Measurements from ENCODE around the gene C17orf50.

C17orf50 gene

DNA sequence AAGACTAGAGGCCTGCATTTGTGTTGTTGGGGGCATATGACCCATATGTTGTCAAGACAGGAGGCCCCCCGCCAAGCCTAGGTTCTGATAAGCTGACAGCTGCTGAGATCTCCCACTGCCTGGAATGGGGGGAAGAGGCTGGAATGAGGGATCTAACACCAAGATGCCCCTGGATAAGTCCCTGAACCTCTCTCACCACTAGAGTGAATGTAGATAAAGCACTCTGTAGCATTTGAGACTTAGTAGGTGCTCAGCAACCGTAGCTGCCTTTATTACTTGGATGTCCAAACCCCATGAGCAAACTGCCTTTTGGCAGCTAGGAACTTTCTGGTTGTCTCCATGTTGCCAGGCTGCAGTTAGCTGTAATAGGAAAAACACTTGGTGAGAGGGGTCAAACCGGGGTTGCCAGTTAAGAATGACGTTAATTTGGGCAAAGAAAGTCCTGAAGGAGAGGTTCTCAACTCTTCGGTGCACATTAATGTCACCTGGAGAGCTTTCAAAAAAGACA, 33.7 kb upstream of the C17orf50 start:
- DNase-seq (ENCODE audit: low spot score) = no peak
- TF ChIP-seq, protein P1, sequence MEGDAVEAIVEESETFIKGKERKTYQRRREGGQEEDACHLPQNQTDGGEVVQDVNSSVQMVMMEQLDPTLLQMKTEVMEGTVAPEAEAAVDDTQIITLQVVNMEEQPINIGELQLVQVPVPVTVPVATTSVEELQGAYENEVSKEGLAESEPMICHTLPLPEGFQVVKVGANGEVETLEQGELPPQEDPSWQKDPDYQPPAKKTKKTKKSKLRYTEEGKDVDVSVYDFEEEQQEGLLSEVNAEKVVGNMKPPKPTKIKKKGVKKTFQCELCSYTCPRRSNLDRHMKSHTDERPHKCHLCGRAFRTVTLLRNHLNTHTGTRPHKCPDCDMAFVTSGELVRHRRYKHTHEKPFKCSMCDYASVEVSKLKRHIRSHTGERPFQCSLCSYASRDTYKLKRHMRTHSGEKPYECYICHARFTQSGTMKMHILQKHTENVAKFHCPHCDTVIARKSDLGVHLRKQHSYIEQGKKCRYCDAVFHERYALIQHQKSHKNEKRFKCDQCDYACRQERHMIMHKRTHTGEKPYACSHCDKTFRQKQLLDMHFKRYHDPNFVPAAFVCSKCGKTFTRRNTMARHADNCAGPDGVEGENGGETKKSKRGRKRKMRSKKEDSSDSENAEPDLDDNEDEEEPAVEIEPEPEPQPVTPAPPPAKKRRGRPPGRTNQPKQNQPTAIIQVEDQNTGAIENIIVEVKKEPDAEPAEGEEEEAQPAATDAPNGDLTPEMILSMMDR (IDR thresholded peaks at IDR 0.05; ENCODE audit: extremely low read depth, insufficient read depth, missing control alignments) = no peak
- in situ Hi-C loops (cut with MboI; ENCODE audit: low pct_unique_long_range_greater_than_20kb, low sequenced_read_pairs, unreplicated experiment) = loop anchor here (25.0 kb wide), 1 partner anchor 115 kb away; no protein-coding TSS in a partner anchor

DNA sequence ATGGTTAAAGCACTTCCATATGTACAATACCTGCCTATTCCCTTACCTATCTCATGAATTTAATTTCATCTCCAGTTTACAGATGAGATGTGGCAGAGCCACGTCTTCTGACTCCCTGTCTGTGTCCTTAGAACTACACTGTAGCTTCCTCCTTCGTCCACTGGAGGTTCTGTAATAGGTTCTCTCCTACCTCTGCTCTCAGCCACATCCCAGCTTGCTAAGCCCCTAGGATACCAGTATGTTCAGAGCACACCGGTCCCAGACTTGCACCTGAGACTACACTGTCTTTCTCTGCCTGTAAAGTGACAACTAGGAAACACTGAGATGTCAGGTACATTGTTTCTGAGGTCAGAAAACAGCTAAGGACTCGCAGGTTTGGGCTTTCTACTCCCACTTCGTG, 33.1 kb upstream of the C17orf50 start:
- TF ChIP-seq, protein P1 (IDR thresholded peaks at IDR 0.05; ENCODE audit: extremely low read depth, insufficient read depth, missing control alignments) = no peak
- DNase-seq (ENCODE audit: low spot score) = no peak
- in situ Hi-C loops (cut with MboI; ENCODE audit: low pct_unique_long_range_greater_than_20kb, low sequenced_read_pairs, unreplicated experiment) = loop anchor here (25.0 kb wide), 1 partner anchor 115 kb away; no protein-coding TSS in a partner anchor

DNA sequence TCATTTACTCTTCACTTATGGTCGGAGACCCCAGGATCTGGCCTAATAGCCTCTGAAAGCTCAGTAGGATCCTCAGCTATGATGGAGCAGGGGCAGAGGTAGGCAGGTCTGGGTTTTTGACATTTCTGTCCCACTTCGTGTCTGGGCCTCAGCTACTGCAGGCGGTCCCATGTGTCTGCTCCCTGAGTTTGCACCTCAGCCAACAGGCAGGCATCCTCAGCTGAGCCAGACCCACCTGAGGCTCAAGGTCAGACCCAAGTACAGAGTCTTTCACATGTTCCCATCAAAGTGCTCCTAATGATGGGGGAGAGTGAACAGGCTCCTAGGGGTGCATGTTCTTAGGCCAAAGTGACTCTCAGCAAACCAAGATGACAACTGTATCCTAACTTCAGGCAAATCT, 32.1 kb upstream of the C17orf50 start:
- TF ChIP-seq, protein P1 (IDR thresholded peaks at IDR 0.05; ENCODE audit: extremely low read depth, insufficient read depth, missing control alignments) = no peak
- DNase-seq (ENCODE audit: low spot score) = no peak
- in situ Hi-C loops (cut with MboI; ENCODE audit: low pct_unique_long_range_greater_than_20kb, low sequenced_read_pairs, unreplicated experiment) = loop anchor here (25.0 kb wide), 1 partner anchor 116 kb away; no protein-coding TSS in a partner anchor

DNA sequence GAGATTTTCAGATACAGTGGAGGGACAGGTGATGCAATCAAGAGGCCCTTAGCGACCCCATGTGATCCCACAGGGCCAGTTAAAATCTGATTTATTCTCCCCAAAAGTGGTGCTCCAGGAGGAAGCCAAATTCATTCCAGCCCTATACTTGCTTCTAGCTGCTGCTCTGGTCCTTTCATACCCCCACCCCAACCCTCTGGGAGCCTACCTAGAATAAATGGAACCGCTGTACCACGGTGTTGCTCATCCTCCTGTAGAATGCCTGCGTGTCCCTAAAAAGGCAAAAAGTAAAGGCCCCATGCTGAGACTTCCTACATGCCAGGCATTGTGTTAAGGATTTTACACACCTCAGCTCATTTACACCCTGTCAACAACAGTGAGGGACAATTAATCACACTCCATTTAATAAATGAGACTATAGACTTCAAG, 31.3 kb upstream of the C17orf50 start:
- TF ChIP-seq, protein P1 (IDR thresholded peaks at IDR 0.05; ENCODE audit: extremely low read depth, insufficient read depth, missing control alignments) = no peak
- in situ Hi-C loops (cut with MboI; ENCODE audit: low pct_unique_long_range_greater_than_20kb, low sequenced_read_pairs, unreplicated experiment) = loop anchor here (25.0 kb wide), 1 partner anchor 117 kb away; no protein-coding TSS in a partner anchor

DNA sequence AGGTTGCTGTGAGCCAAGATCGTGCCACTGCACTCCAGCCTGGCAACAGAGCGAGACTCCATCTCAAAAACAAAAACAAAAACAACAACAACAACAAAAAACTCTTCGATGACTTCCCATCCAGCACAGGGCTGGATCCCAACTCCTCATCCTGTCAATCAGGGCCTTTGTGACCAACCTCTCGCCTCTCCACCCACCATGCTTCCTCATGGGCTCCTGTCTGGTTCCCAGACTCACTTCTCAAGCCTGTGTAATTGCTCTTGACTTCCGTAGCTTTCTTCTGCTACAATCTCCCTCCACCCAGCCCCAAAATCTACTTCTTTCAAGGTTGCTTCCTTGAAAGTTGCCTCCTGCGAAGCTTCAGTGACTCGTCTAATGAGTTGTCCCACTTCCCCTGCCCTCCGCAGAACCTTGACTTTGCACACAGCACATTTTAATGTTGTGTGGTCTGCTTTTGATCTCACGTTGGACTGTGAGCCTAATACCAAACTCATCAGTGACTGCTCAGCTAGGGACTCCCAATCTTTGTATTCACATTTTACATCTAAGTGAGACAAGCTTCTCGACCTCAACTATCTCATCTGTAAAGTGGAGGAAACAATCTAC, 30.2 kb upstream of the C17orf50 start:
- in situ Hi-C loops (cut with MboI; ENCODE audit: low pct_unique_long_range_greater_than_20kb, low sequenced_read_pairs, unreplicated experiment) = loop anchor here (25.0 kb wide), 1 partner anchor 118 kb away; no protein-coding TSS in a partner anchor
- TF ChIP-seq, protein P1 (IDR thresholded peaks at IDR 0.05; ENCODE audit: extremely low read depth, insufficient read depth, missing control alignments) = no peak
- DNase-seq (ENCODE audit: low spot score) = no peak

More for the DNA sequence above, 31.3 kb upstream of the C17orf50 start:
- DNase-seq (ENCODE audit: low spot score) = no peak

DNA sequence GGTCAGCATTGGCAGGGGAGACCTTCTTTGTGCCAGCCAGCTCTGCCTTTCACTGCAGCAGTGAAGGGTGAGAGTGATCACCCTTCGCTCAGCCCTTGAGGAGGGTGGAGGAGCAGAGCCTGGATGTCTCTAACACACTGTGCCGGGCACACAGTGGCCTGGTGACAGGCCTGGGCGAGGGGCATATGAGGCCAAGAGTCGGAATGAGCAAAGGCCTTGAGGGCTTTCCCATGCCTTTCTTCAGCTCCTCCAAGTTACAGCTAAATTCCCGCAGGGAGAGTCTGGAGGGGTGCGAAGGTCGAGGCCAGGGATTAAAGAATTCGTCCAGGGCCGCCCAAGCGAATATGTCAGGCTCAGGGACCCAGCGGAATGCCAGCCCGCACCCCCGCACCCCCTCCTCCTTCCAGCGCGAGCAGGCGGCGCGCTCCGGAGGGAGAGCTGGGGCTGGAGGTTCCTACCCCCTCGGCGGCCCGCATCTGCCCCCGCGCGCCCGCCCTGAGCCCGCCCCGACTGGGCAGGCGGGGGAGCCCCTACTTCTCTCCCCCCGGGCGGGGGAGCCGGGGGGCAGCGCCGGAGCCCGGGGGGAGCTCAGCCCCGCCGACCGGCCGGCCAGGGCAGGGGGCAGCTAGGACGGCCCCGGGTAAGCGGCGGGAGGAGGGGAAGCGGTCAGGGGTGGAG, 29.3 kb upstream of the C17orf50 start, which contains the start of gene RASL10B:
Gene RASL10B, plus strand, starts transcription at position 401 of the 678 bp plus-strand sequence. CDS start 3,546 bp downstream, outside the sequence.
- in situ Hi-C loops (cut with MboI; ENCODE audit: low pct_unique_long_range_greater_than_20kb, low sequenced_read_pairs, unreplicated experiment) = loop anchor here (25.0 kb wide), 1 partner anchor 119 kb away; no protein-coding TSS in a partner anchor
- TF ChIP-seq, protein P1 (IDR thresholded peaks at IDR 0.05; ENCODE audit: extremely low read depth, insufficient read depth, missing control alignments) = no peak
- peak; percentile 80 for DNase-seq (ENCODE audit: low spot score)

Data from GM13977 (cell line).